HG02759 (cell line): ENCODE results near the gene TRIO.

Source experiments
- ATAC-seq: cut with Tn5 transposase; IDR thresholded peaks from one replicate; pipeline ENCODE4 v1.9.1; 2021; ENCODE audit warnings: mild to moderate bottlenecking, moderate library complexity; ENCODE audit not compliant: unreplicated experiment

The TRIO gene

DNA sequence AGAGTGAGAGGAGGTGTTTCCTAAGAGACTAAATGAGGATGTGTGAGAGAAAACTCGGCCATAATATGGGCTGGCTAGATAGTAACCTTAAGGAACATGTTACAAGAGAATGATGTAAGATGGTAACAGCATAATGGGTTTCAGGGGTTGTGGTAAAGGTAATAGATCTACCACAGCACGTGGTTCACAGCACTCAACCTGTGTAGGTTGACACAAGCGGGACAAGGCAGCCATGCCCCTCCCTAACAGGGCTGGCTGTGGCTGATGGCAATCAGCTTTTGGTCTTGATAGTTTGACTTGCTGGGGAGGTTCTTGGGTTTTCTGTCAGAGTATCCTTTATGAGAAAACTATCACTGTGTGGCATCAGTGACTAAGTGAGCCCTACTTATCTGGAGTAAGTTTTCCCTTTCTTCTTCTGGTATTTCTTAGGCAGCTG lies 138.6 kb downstream of the TRIO start:
- peak; percentile 51 for ATAC-seq

DNA sequence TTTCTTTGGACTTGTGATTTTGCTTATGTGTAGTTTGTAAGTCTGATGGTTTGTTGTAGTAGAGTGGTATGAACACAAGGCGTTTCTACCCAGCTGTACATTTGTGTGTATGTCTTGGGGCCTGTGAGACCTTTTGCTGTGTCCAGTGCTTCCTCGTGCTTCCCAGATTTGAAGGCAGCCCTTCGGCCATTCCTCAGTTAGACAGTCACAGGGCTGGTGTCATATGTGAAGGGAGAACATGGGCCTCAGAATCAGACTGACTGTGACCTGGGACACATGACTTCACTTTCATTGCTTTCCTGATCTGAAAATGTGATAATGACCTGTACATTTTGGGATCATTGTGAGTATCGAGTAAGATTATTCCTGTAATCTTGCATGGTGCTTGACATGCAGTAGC lies 140.0 kb downstream of the TRIO start:
- no peak for ATAC-seq

DNA sequence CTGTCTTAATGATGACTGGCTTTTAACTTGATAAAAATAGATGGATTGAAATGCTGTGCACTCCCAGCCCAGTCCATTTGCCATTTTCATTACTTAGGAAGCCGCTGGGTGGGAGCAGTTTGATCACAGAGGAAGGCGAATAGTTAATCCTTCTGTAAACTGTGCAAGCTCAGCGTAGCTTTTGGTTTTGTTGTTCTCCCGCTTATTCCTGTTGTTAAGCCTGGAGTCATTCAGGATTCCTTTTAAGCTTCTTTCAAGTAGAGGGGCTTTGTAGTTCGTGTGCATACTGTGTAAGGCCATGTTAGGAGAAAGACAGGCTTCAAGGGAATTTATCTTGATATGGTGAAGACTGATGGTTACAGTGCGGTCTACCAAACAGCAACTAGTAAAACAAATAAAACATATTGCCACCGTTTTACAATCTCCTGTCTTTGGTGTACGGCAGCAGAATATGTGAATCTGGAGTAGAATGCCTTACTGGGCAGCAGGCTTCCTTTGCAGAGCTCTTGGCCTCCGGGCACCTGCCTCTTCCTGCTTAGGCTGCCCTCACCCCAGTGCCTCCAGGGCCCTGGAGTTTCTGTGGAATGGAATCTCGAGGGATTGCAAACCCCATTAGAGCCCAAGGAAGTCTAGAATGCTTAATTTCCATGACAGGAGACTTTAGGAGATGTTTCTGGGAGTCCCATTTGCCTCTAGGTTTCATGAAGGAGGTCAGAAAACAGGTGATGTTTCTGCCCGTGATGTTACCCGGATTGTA lies 141.4 kb downstream of the TRIO start:
- ATAC-seq = no peak

DNA sequence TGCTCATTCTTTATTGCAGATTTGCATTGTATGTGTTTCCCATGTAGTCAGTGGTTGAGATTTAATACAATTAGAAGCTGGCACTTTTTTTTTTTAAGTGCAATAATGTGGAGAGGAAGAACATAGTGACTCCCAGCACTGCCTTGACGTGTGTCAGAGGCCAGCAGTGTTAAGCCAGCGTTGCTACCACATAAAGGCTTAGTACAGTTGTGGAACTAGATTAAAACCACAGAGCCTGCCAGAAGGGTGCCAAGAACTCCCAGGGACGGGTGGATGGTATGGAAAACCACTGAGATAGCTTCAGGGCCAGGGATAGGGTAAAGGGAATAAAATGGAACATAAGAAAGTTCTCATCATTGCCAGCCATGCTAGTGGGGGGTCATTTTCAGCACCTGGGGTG lies 142.9 kb downstream of the TRIO start:
- no peak for ATAC-seq

DNA sequence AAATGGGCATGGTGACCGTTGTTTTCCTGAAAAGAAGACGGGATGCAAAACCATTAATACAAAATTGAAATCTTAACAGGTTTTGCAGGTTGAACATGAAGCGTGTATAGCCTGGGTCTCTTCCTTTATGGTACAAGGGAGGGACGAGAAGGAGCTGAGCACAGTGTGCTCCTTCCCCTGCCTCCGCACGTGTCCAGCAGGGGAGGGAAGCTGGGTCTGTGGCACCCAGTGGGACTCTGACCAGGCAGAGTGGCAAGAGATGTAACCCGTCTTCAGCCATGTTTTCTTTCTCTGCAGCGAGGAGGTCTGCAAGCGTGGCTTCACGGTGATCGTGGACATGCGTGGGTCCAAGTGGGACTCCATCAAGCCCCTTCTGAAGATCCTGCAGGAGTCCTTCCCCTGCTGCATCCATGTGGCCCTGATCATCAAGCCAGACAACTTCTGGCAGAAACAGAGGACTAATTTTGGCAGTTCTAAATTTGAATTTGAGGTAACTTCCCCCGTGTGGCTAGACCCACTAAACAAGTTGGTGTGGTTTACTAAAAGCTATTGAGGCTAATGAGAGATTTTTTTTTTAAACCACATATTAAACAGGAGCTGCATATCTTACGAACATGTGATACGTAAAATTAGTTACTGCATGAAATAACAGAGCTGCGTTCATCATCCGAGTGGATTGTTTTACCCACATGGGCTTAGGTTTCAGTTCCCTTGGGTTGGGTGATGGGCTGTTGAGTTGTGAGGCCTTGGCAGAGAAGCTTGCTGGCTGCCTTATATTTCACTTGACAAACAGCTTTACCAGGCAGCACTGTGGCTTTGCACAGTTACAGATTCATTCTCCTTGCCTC lies 143.7 kb downstream of the TRIO start:
- peak; percentile 91 for ATAC-seq

DNA sequence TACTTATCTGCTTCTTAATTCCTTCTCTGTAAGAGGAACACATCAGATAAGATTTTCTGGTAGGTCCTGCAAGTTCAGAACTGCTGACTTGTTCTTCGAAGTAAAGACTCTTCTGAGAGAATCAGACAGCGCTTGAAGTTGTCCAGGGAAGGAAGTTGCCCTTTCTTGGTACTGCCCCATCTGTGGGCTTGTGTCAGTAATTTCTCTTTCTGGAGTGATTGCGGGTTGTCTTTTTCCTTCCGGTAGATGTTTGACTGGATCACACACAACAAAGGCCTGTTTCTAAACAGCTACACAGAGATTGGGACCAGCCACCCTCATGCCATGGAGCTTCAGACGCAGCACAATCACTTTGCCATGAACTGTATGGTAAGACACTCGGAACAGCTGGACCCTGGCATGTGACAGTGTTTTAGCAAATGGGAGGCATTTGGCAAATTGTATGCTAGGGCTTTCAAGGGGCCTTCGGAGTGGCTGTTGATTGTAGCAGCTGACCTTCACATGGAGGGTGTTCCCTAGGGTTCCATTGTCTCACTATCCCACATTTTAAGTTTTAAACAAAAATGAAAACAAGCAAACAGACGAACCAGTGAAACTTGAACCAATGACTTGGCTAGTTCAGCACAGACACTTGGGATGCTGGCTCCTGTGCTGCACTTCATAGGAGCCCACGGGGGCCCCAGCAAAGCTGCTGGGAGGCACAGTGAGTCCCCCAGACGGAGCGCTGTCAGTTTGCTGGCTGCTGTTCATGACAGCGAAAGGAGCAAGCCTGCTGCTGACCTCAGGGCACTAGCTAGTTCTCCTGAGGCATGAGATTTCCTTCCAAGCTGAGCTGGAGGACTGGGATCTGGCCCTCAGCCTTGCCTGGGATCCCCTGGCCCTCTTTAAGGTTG lies 149.9 kb downstream of the TRIO start:
- no peak for ATAC-seq

DNA sequence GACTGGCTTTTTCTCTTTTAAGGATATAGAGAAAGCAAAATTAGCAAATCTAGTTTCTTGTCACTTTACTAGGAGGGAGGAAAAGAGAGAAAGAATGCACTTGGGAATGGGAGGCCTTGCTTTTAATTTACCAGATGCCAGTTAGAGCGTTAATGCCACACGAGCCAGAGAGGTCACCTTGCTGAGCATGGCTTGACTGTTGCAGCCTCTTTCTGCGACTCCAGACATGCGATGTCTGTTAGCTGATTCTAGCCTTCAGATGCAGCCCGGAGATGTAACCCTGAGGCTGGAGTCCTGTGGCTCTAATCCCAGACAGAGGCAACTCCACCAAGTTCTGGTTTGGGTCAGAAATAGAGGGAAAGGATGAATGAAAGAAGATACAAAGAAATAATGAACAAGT lies 152.5 kb downstream of the TRIO start:
- no peak for ATAC-seq

DNA sequence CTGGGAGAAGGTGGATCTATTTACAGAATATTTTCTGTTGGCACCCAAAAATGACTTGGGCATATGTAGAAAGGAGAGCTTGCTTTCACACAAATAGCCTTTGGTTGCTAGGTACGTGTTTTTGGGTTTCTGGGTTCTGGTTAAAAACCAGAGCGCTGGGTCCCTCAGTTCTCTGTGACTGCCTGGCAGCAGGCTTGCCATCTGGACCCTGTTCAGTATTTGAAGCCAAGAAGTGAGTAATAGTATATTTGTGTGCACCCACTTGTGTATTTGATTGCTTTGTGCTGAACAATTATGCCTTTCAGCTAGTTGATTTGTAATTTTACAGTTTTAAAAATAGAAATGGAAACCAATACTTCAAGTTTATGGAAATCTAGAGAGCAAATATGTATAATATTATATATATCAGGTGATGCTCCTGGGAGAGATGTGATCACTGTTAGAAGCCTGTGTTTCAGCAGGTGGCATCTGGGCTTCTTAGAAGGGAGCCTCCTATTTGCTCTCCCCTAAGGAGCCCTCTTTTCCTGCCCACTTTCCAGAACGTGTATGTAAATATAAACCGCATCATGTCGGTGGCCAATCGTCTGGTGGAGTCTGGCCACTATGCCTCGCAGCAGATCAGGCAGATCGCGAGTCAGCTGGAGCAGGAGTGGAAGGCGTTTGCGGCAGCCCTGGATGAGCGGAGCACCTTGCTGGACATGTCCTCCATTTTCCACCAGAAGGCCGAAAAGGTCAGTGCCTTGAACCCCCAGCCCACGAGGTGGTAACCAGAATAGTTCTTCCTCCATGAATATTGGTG lies 153.6 kb downstream of the TRIO start:
- ATAC-seq = no peak

DNA sequence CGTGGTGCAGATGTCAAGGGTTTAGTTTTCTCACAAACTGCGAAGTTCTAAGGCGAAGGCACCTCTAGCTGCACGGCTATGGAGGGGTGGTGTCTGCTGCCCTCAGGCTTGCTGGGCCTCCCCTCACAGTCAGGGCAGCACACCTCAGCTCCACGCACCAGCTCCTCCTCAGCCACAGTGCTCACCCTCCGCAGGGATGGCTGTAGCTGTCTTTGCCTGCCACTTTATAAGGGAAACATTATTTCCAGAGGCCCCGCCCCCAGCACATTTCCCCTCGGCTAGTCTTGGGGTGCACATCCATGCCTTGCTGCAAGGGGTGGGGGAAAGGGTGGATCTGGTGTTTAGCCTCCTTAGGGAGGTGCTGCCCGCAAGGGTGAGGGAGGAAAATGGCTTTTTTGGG lies 154.6 kb downstream of the TRIO start:
- ATAC-seq = no peak

DNA sequence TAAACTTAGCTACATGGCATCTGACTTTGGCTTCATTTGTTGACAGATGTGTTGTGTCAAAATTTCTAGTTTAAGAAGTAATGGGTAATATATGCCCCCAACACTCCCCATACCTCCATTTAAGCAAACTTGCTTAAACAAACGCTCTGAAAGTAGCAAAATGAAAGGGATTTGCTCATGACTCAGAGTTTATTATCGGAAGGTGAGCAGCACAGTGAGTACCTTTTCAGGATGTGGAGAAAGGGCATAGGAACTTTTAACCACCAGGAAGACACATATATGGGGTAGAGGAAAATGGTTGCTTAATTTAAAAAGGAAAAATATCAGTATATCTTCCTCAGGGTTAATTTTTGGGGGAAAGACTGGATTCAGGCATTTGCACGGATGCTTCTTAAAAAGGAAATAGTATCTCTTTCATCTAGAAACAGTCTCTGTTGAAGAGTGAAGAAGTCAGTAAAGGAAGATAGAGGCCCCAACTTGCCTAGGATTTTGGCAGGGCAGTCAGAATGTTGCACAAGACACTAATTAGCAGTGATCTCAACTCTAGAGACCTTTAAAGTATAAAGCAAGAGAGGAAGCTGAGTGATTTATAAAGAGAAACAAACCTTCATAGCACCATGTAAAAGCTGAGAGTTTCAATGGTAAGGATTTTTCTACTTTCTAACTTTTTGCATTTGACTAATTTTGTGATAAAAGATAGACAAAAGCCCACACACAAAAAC lies 155.1 kb downstream of the TRIO start:
- ATAC-seq = no peak

DNA sequence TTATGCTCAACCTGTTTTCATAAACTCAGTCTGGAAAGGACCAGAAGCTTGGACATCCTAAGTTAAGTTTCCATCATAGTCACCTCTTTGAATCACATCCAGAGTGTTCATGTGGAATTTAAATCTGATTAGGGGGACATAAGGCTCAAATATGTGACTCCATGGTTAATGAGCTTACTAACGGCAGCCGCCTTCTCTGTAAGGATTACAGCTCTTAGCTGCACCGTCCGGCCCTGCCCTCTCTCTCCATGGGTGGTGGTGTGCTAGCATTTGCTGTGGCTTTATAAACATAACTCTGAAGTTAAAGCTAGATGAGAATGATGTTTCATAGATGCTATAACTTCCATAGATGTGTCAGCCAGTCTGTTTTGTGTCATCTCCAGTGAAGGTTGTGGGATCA lies 156.5 kb downstream of the TRIO start:
- ATAC-seq = no peak

DNA sequence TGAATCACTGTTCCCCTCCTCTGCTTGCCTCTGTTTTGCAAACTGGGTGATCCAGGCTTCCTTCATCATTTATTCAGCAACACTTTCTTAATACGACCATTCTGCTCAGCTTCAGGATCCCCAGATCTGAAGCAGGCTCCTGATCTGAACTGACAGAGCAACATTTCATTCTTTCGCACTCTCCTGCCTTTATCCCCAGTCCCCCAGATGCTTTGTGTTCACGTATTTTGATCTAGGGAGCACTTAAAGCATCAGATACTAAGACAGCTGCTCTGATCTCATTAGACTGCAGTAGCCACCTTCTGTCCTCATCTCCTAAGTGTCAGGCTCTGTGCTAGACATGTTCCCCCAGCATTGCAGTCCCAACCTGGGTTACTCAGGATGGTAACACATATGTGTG lies 158.0 kb downstream of the TRIO start:
- ATAC-seq = no peak

DNA sequence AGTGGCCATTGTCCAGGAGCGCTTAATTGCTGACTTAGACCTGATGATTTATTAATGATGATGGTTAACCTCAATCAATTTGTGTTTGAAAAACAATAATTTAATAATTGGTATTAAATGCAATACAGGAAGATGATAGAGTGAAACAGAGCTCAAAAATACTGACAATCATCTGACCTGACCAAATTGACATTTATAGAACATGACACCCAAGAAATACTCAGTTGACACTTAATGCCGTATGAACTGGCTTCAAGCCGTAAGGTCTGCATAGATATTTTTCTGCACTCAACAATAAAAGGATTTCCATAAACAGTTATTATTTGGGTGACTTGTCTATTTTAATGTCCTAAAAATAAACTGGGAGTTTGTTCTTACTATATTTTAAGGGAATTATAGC lies 159.2 kb downstream of the TRIO start:
- no peak for ATAC-seq

DNA sequence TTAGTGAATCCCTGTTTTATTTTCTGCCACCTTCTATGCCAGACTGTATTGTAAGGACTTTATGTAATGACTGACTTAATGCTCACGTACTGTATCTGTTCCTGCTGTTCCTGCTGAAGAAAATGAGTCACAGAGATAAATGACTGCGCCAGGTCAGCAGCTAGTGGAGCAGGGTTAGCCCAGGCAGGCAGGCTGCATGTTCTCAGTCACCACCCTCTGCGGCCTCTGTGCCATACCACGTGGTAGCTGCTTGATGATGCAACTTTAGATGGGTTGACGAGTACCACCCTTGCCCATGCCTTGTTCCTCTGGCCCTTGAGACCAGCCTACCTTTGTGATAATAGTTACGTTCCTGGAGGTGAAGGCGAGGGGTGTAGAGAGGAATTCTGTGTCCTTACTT lies 161.9 kb downstream of the TRIO start:
- ATAC-seq = no peak

DNA sequence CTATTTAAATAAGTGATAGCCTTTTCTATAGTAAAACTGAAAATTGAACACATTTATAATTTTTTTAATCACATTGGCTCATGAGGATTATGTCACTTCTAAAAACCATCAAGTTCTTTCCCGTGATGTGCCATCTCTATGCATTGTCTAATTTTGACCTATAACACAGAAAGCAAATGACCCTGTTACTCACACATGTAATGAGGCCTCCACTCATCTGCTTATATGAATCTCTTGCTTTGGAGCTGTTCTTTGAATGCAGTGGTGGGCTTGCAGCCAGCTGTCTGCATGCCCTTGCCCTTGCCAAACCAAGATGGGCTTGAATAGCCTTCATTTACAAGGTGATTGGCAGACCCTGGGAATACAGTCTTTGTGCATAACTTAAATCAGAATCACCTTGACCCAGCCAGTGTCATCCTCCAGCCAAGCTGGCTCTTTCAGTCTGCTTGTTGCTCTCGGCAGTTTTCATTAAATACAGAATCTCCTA lies 163.2 kb downstream of the TRIO start:
- no peak for ATAC-seq

DNA sequence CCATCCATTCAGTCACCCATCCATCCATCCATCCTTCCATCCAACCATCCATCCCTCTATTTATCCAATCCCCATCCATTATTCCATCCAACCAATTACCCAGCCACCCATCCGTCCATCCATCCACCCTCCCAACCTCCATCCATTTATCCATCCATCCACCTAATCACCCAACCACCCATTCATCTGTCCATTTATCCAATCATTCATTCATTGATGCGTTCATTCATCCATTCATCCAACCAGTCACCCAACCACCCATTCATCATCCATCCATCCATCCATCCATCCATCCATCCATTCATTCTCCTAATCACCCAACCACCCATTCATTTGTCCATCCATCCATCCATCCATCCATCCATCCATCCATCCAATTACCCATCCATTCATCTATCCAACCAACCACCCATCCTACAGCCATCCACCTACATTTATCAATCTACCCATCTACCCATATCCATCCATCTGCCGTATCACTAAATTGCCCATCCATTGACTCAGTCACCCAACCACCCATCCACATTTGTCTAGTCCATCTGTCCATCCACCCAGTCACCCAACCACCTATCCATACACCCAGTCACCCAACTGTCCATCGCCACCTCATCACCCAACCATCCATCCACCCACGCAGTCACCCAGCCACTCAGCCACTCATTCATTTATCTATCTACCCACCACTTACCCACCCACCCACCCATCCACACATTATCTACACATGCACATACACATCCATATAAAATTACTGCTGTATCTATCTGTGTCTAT lies 165.4 kb downstream of the TRIO start:
- no peak for ATAC-seq

DNA sequence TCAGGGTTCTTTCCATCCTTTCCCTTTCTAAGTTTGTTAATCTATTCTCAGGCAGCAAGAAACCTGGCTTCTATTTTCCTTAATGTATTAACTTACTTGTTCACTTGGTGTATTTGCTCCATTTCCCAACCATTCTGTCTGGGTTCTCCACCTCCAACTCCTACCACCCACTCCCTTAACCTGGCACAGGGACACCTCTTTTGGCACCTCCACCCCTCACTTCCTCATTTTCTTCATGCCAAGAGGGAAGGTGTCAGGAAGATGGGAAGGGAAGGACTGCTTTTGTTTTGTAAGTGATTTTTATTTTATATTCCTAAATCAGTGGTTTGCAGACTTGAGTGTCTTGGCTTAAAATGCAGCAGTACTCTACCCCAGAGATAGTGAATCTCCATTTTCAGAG lies 166.1 kb downstream of the TRIO start:
- ATAC-seq = no peak

DNA sequence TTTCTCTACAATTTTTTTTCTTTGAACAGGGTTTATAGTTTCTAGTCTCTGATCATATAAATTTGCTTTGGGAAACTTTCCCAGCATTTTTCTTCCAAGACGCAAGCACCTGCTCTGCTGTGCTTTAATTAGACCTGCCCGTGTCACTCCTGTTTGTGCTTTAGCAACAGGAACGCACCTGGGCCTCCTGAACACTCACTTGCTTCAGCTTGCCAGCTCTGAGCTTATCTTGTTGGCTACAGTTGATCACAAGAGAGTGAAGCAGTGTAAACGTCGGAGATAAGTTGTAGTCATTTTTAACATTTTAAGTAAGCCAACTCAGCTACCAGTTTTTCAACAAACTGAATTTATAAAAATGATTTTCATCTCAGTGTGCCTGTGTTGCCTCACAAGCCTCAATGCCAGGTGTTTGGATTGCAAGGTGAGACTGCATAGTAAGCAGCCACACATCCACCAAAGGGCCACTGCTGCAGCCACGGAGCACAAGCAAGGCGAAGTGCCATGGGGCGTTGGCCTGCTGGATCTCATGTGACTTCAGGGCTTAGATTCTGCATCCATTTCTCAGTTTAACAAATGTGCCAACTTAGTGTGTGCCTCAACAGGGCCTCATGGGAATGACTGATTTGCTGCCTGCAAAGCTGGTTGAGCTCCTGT lies 166.9 kb downstream of the TRIO start:
- ATAC-seq = no peak
